Upper lobe of right lung (tissue), 1 donor: Measurements from ENCODE around the gene FBXL14. TPM values are rescaled to one million over a fixed set of nuclear protein-coding genes. Genes with fewer than 3 reads are reported as not detected.

ENCODE experiments used
- ATAC-seq: fragments of 200-7000 bp; cut with Tn5 transposase; one replicate; pipeline ENCODE4 v1.9.1; 2020; ENCODE audit warnings: mild to moderate bottlenecking, moderate library complexity
- DNase-seq: peaks from one replicate; pipeline ENCODE4 v3.0.0-alpha.2; 2020
- H3K27ac ChIP-seq: fragments of 200-600 bp; one replicate; pipeline ENCODE4 v1.8.0; 2022
- H3K27me3 ChIP-seq: fragments of 200-600 bp; one replicate; pipeline ENCODE4 v1.8.0; 2022; ENCODE audit warnings: mild to moderate bottlenecking
- H3K36me3 ChIP-seq: fragments of 200-600 bp; one replicate; pipeline ENCODE4 v1.8.0; 2022
- H3K4me1 ChIP-seq: fragments of 200-600 bp; one replicate; pipeline ENCODE4 v1.8.0; 2022
- H3K4me3 ChIP-seq: fragments of 200-600 bp; one replicate; pipeline ENCODE4 v1.8.0; 2022; ENCODE audit warnings: mild to moderate bottlenecking
- H3K9me3 ChIP-seq: fragments of 200-600 bp; one replicate; pipeline ENCODE4 v1.8.0; 2022
- intact Hi-C: fragments of 100-400 bp; cut with DNase I; formaldehyde crosslinking; loops from one replicate; pipeline ENCODE4 v1.11.0; 2022
- long read RNA-seq: library from polyadenylated mRNA; unstranded; transcript quantifications from one replicate; pipeline ENCODE4 v2.0.0, GENCODE V29; 2021
- total RNA-seq: library from RNA; stranded (reverse); fragmentation: NEBNext Ultra II Directional; extraction: Animal tissue kit (Norgen Biotek cat#: 25700); gene quantifications from one replicate; pipeline ENCODE4 v1.2.1, GENCODE V29; 2021
- TF ChIP-seq, protein P1 (sequence below): fragments of 200-600 bp; IDR thresholded peaks from one replicate; pipeline ENCODE4 v1.8.0; 2022; ENCODE audit warnings: antibody characterized with exemption
- donor health status: DM: no; HTN: yes; CAD: no; lungs with severe emphysema.

FBXL14 gene
- 17.3 TPM for total RNA-seq
- long read RNA-seq, partial matches to known transcripts, result 0 of 100 reads
- long read RNA-seq, other reads (novel, unspliced or antisense), result 98 of 100 reads

DNA sequence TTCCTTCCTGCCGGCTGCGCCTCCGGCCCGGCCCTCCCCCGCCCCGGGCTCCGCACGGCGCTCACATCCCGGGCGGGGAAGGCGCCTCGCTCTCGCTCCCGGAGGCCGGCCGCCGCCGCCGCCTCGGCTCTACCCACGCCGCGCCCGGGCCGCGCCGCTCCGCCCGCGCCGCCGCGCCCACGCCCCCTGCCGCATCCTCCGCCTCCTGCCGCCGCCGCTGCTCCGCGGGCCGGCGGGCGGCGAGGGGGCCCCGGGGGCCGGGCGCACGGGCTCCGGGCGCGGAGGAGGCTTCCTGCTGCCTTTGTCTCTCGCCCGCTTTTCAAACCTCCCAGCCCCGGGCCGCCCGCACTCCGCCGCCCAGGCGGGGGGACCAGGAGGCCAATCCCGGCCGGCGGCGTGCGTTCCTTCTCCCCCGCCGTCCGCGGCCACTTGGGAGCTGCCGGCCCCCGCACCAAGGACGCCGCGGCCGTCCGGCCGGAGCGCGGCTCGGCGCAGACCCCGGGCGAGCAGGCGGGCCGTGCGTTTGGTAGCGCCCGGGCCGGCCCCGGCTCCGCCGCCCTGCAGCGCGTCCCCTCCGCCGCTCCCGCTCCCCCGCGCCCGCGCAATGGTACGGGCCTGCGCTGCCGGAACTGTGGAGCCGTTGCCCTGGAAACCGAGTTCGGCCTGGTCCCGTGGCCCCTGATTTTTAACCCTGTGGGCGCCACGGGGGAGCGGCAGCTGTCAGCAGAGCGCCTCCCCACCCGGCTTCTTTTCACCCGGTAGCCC lies at the start of gene FBXL14:
FBXL14 (minus strand) TSS at position 321 of the 765 bp plus-strand sequence. CDS start 515 bp downstream, outside the sequence.
- H3K36me3 ChIP-seq, result no peaks in the 10 kb centered on the region
- H3K4me3 ChIP-seq, result peak within 1 kb of the TSS; percentile 89
- TF ChIP-seq, protein P1, sequence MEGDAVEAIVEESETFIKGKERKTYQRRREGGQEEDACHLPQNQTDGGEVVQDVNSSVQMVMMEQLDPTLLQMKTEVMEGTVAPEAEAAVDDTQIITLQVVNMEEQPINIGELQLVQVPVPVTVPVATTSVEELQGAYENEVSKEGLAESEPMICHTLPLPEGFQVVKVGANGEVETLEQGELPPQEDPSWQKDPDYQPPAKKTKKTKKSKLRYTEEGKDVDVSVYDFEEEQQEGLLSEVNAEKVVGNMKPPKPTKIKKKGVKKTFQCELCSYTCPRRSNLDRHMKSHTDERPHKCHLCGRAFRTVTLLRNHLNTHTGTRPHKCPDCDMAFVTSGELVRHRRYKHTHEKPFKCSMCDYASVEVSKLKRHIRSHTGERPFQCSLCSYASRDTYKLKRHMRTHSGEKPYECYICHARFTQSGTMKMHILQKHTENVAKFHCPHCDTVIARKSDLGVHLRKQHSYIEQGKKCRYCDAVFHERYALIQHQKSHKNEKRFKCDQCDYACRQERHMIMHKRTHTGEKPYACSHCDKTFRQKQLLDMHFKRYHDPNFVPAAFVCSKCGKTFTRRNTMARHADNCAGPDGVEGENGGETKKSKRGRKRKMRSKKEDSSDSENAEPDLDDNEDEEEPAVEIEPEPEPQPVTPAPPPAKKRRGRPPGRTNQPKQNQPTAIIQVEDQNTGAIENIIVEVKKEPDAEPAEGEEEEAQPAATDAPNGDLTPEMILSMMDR, result no peak
- ATAC-seq, result peak; percentile 87
- no peaks in the 10 kb centered on the region for H3K9me3 ChIP-seq
- intact Hi-C loops, result no loop called here
- peaks cover 37% of the 10 kb centered on the region for H3K4me1 ChIP-seq
- H3K27me3 ChIP-seq, result no peaks in the 10 kb centered on the region
- DNase-seq, result peak; percentile 96
- peak within 1 kb of the TSS; percentile 93 for H3K27ac ChIP-seq

GRCh38 chr12:1643905-1644533 lies 49.6 kb upstream of the FBXL14 start:
- no peaks in the 10 kb centered on the region for H3K9me3 ChIP-seq
- intact Hi-C loops, result no loop called here
- H3K27ac ChIP-seq, result no peak overlapping the region

GRCh38 chr12:1643043-1643442 lies 48.7 kb upstream of the FBXL14 start:
- TF ChIP-seq, protein P1, result no peak
- H3K9me3 ChIP-seq, result no peaks in the 10 kb centered on the region
- no peak overlapping the region for H3K27ac ChIP-seq
- H3K36me3 ChIP-seq, result no peaks in the 10 kb centered on the region
- ATAC-seq (no peak), DNase-seq (no peak)
- H3K4me3 ChIP-seq, result no peak overlapping the region
- intact Hi-C loops, result no loop called here
- no peaks in the 10 kb centered on the region for H3K27me3 ChIP-seq
- peaks cover 12% of the 10 kb centered on the region for H3K4me1 ChIP-seq

More at GRCh38 chr12:1643905-1644533, 49.6 kb upstream of the FBXL14 start:
- ATAC-seq (no peak), DNase-seq (no peak)
- TF ChIP-seq, protein P1, result no peak
- Histone ChIP-seq H3K36me3 (no peaks in the 10 kb centered on the region), H3K4me3 (no peak overlapping the region), H3K27me3 (no peaks in the 10 kb centered on the region), H3K4me1 (peaks cover 12% of the 10 kb centered on the region)

- intact Hi-C loops, result no loop called here
- no peak for DNase-seq
- TF ChIP-seq, protein P1, result no peak
- Histone ChIP-seq H3K4me3 (no peak overlapping the region), H3K27me3 (no peaks in the 10 kb centered on the region), H3K27ac (no peak overlapping the region), H3K9me3 (no peaks in the 10 kb centered on the region), H3K4me1 (peaks cover 12% of the 10 kb centered on the region), H3K36me3 (no peaks in the 10 kb centered on the region)
- no peak for ATAC-seq
Measured at GRCh38 chr12:1642513-1642912, 48.1 kb upstream of the FBXL14 start.

- Histone ChIP-seq H3K4me3 (peak overlapping the region; percentile 13), H3K9me3 (no peaks in the 10 kb centered on the region), H3K27me3 (no peaks in the 10 kb centered on the region), H3K4me1 (peaks cover 12% of the 10 kb centered on the region), H3K36me3 (no peaks in the 10 kb centered on the region), H3K27ac (no peak overlapping the region)
- TF ChIP-seq, protein P1, result no peak
- no peak for ATAC-seq
- no peak for DNase-seq
- intact Hi-C loops, result no loop called here
Measured at GRCh38 chr12:1640328-1641234, 46.2 kb upstream of the FBXL14 start.
